HCT116 (cell line): ENCODE measurements around the gene CLEC4F. TPM values are rescaled to one million over a fixed set of nuclear protein-coding genes. Genes with fewer than 3 reads are reported as not detected.
"Not testable (repeated sequence)": the region's sequence is repeated elsewhere in the genome, so short reads cannot be mapped to it uniquely, and the experiment has no call there.

Source experiments
- ATAC-seq: fragments of 200-7000 bp; cut with Tn5 transposase; 2 replicates; pipeline ENCODE4 v1.9.1; 2020; ENCODE audit warnings: mild to moderate bottlenecking, moderate library complexity
- BruUV-seq: library from RNA; stranded (reverse); fragments of 400-500 nt; replicated peaks from 2 replicates; lab custom pipeline; 2021; lab: Mats Ljungman, UMichigan
- CTCF ChIA-PET: fragments of 300-600 bp; sonication (Branson Sonifier 250); formaldehyde crosslinking; loops from one replicate; lab custom pipeline; 2021; ENCODE audit warnings: antibody characterized with exemption; lab: Charles Lee
- POLR2A ChIA-PET: fragments of 300-600, 350-600 bp; sonication (Branson Sonifier 250); formaldehyde crosslinking; loops from one replicate; lab custom pipeline; 2021; ENCODE audit warnings: antibody characterized with exemption; lab: Charles Lee
- RAD21 ChIA-PET, 2 experiments: fragments of 300-600 bp; sonication (Branson Sonifier 250); formaldehyde crosslinking; loops; one replicate each; lab custom pipeline; 2023; ENCODE audit warnings: low total read pairs in 2 of 2; ENCODE audit not compliant: uncharacterized antibody in 2 of 2, unreplicated experiment in 2 of 2, low non-redundant PET in 1 of 2; lab: Charles Lee
- DNase-seq: peaks from one replicate; pipeline ENCODE4 v3.0.0-alpha.2; 2010; ENCODE audit warnings: low read depth, low spot score
- H2AFZ ChIP-seq: fragments of 200-600 bp; shearing (Covaris generic), sonication (generic); 2 replicates; pipeline ENCODE4 v1.6.1; 2017; ENCODE audit warnings: low read depth, mixed run types, mixed read lengths, antibody characterized with exemption, low read length; ENCODE audit not compliant: poor library complexity, severe bottlenecking
- H3K27ac ChIP-seq: 2 replicates; pipeline ENCODE4 v1.5.1; 2012; ENCODE audit warnings: low read depth, low read length
- H3K27me3 ChIP-seq: fragments of 200-600 bp; sonication (generic); 2 replicates; pipeline ENCODE4 v1.6.1; 2016; ENCODE audit warnings: mixed run types, low read length, mixed read lengths; ENCODE audit not compliant: insufficient read depth
- H3K36me3 ChIP-seq, 2 experiments: fragments of 200-500 bp in 1 of 2; fragments of 200-600 bp in 1 of 2; sonication (Bioruptor generic) in 1 of 2; sonication (generic) in 1 of 2; 2 replicates each; pipeline versions ENCODE4 v1.5.1 to v1.6.1; 2014 to 2016; ENCODE audit warnings: low read length in 2 of 2, inconsistent platforms in 1 of 2, mixed read lengths in 1 of 2, mixed run types in 1 of 2; ENCODE audit not compliant: insufficient read depth in 2 of 2, control insufficient read depth in 1 of 2
- H3K4me1 ChIP-seq, 2 experiments: fragments of 200-600 bp in 1 of 2; sonication (generic) in 1 of 2; 2 replicates each; pipeline versions ENCODE4 v1.5.1 to v1.6.1; 2012 to 2017; ENCODE audit warnings: low read length in 2 of 2, inconsistent platforms in 1 of 2, mild to moderate bottlenecking in 1 of 2, mixed read lengths in 1 of 2, mixed run types in 1 of 2, moderate library complexity in 1 of 2; ENCODE audit not compliant: insufficient read depth in 2 of 2, control insufficient read depth in 1 of 2
- H3K4me2 ChIP-seq: fragments of 200-600 bp; sonication (generic); 2 replicates; pipeline ENCODE4 v1.6.1; 2017; ENCODE audit warnings: mixed run types, low read length, mixed read lengths
- H3K4me3 ChIP-seq, 2 experiments: fragments of 200-600 bp in 1 of 2; sonication (generic) in 1 of 2; replicated peaks in 1 of 2; 2 replicates each; pipeline ENCODE4 v1.5.1; 2011 to 2016; ENCODE audit warnings: low read length in 2 of 2, control low read depth in 1 of 2, low read depth in 1 of 2, mild to moderate bottlenecking in 1 of 2, mixed read lengths in 1 of 2, mixed run types in 1 of 2
- H3K79me2 ChIP-seq: fragments of 200-600 bp; sonication (generic); 2 replicates; pipeline ENCODE4 v1.6.1; 2017; ENCODE audit warnings: mild to moderate bottlenecking, mixed run types, low read length, moderate library complexity, mixed read lengths; ENCODE audit not compliant: insufficient read depth
- H3K9ac ChIP-seq: fragments of 200-600 bp; sonication (generic); 2 replicates; pipeline ENCODE4 v1.6.1; 2016; ENCODE audit warnings: low read length, mixed read lengths
- H3K9me2 ChIP-seq: fragments of 200-600 bp; sonication (generic), shearing (Covaris generic); 2 replicates; pipeline ENCODE4 v1.6.1; 2017; ENCODE audit warnings: mixed run types, mild to moderate bottlenecking, moderate library complexity; ENCODE audit not compliant: insufficient read depth
- H3K9me3 ChIP-seq, 2 experiments: fragments of 200-500 bp in 1 of 2; fragments of 200-600 bp in 1 of 2; sonication (Bioruptor generic) in 1 of 2; sonication (generic) in 1 of 2; 2 replicates each; pipeline ENCODE4 v1.6.1; 2014 to 2017; ENCODE audit warnings: low read length in 2 of 2, mixed read lengths in 2 of 2, inconsistent platforms in 1 of 2, low read depth in 1 of 2, mild to moderate bottlenecking in 1 of 2, mixed run types in 1 of 2, moderate library complexity in 1 of 2; ENCODE audit not compliant: control insufficient read depth in 1 of 2, insufficient read depth in 1 of 2
- H4K20me1 ChIP-seq: fragments of 200-600 bp; sonication (generic), shearing (Covaris generic); 2 replicates; pipeline ENCODE4 v1.6.1; 2017; ENCODE audit warnings: mixed run types, mild to moderate bottlenecking, moderate library complexity; ENCODE audit not compliant: insufficient read depth
- ATF3 ChIP-seq: IDR thresholded peaks from 2 replicates; pipeline ENCODE4 v1.6.1; 2012
- CEBPB ChIP-seq: IDR thresholded peaks from 2 replicates; pipeline ENCODE4 v1.6.1; 2012; ENCODE audit warnings: low read depth
- CTCF ChIP-seq, 3 experiments: fragments of 200-600 bp in 1 of 3; sonication (generic) in 1 of 3; IDR thresholded peaks in 2 of 3; conservative IDR thresholded peaks in 1 of 3; 2 replicates each; pipeline ENCODE4 v1.5.1; 2012 to 2017; ENCODE audit warnings: low read depth in 2 of 3, low read length in 2 of 3, antibody characterized with exemption in 1 of 3, borderline replicate concordance in 1 of 3, control low read depth in 1 of 3, mild to moderate bottlenecking in 1 of 3, mixed read lengths in 1 of 3, mixed run types in 1 of 3, moderate library complexity in 1 of 3; ENCODE audit not compliant: insufficient read depth in 1 of 3
- EGR1 ChIP-seq: IDR thresholded peaks from 2 replicates; pipeline ENCODE4 v1.6.1; 2012; ENCODE audit warnings: low read depth
- FOSL1 ChIP-seq: IDR thresholded peaks from 2 replicates; pipeline ENCODE4 v1.6.1; 2012; ENCODE audit warnings: low read depth
- TCF7L2 ChIP-seq: IDR thresholded peaks from 2 replicates; pipeline ENCODE4 v1.7.0; 2011; ENCODE audit warnings: borderline replicate concordance, inconsistent platforms; ENCODE audit not compliant: insufficient read depth, insufficient read length; ENCODE audit errors: extremely low read depth
- YY1 ChIP-seq: IDR thresholded peaks from 2 replicates; pipeline ENCODE4 v1.6.1; 2011; ENCODE audit warnings: low read length, low read depth, moderate library complexity, mild to moderate bottlenecking; ENCODE audit not compliant: insufficient replicate concordance; ENCODE audit errors: extremely low read depth
- ZNF274 ChIP-seq: fragments of 200-500 bp; sonication (Bioruptor generic); IDR thresholded peaks from 2 replicates; pipeline ENCODE4 v1.6.1; 2014; ENCODE audit warnings: mild to moderate bottlenecking, low read depth, low read length, inconsistent platforms
- intact Hi-C: fragments of 100-400 bp; cut with micrococcal nuclease; formaldehyde crosslinking; loops from 2 replicates; pipeline ENCODE4 v1.10.0; 2022
- total RNA-seq: library from RNA; stranded (reverse); gene quantifications from one replicate; pipeline ENCODE4 v1.2.1, GENCODE V29; 2021; ENCODE audit not compliant: unreplicated experiment

Gene CLEC4F
- total RNA-seq, 1 experiment from 2014 or later: not detected

DNA sequence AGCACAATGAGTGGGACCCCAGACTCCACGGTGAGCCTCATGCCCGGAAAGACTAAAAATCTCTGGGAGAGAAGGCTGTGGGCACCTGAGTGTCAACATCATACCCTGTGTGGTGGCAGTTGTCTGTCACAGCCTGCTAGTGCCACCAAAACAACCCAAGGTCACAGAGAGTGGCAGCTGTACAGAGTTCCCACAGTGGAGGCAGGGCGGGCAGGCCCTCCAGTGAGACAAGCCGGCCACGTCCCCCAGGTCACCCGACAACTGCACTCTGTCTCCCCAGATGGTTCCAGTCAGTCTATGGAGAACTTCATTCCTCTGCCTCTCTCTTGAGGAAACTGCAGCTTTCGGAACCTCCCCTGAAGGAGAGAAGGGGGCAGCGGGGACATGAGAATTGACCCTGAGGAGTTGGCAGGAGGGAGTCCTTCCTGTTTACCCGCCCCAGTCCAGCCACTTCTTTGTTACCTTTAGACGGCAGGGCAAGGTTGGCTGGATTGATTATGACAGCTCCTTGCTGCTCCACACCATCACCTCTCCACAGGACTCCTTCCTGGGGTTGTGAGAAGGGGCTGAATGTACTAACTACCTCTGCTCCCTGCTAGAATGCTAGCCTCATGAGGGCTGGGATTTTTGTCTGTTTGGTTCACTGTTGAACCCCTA is 18.7 kb downstream of the CLEC4F start:
- intact Hi-C loops: no loop called here
- H3K4me3 ChIP-seq: no peak overlapping the region
- no peaks in the 10 kb centered on the region for H3K27me3 ChIP-seq
- H3K9me2 ChIP-seq: no peaks in the 10 kb centered on the region
- DNase-seq (no peak), ATAC-seq (no peak)
- H2AFZ ChIP-seq: no peak overlapping the region
- TF ChIP-seq CEBPB (no peak), FOSL1 (no peak), ATF3 (no peak), ZNF274 (no peak)
- H3K27ac ChIP-seq: no peak overlapping the region
- H3K79me2 ChIP-seq: no peaks in the 10 kb centered on the region
- ChIA-PET POLR2A (no interaction called here), RAD21 (no interaction called here), CTCF (no interaction called here)
- no peaks in the 10 kb centered on the region for H4K20me1 ChIP-seq
- H3K9me3 ChIP-seq: no peaks in the 10 kb centered on the region
- no peaks in the 10 kb centered on the region for H3K36me3 ChIP-seq
- H3K4me1 ChIP-seq: no peaks in the 10 kb centered on the region
- BruUV-seq: no TSS peak
- no peak overlapping the region for H3K4me2 ChIP-seq
- H3K9ac ChIP-seq: no peak overlapping the region

- Histone ChIP-seq H3K4me1 (no peaks in the 10 kb centered on the region), H3K27me3 (no peaks in the 10 kb centered on the region), H3K4me2 (no peak overlapping the region), H3K9ac (no peak overlapping the region), H4K20me1 (no peaks in the 10 kb centered on the region), H3K79me2 (no peaks in the 10 kb centered on the region), H3K27ac (no peak overlapping the region), H3K4me3 (no peak overlapping the region), H3K9me2 (no peaks in the 10 kb centered on the region), H2AFZ (no peak overlapping the region), H3K36me3 (no peaks in the 10 kb centered on the region), H3K9me3 (no peaks in the 10 kb centered on the region)
- CTCF ChIA-PET: no interaction called here
- intact Hi-C loops: no loop called here
- ATAC-seq (no peak), DNase-seq (no peak)
- RAD21 ChIA-PET: no interaction called here
- POLR2A ChIA-PET: no interaction called here
- TF ChIP-seq YY1 (no peak), TCF7L2 (no peak), CTCF (IDR thresholded peaks at IDR 0.05 in 2 of 3, conservative IDR thresholded peaks at IDR 0.05 in 1 of 3; ENCODE audit: borderline replicate concordance in 1 of 3, insufficient read depth in 1 of 3, low read depth in 2 of 3, low read length in 2 of 3) (no peak), EGR1 (no peak)
- no TSS peak for BruUV-seq
Measured at GRCh38 chr2:70799706-70800105, 20.7 kb downstream of the CLEC4F start.

DNA sequence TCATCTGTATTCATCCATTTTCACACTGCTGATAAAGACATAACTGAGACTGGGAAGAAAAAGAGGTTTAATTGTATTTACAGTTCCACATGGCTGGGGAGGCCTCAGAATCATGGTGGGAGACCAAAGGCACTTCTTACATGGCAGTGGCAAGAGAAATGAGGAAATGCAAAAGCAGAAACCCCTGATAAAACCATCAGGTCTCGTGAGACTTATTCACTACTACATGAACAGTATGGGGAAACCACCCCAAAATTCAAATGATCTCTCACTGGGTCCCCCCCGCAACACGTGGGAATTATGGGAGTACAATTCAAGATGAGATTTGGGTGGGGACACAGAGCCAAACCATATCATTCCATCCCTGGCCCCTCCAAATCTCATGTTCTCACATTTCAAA is 22.4 kb downstream of the CLEC4F start:
- H3K4me2 ChIP-seq, H4K20me1 ChIP-seq, H3K9me2 ChIP-seq, H3K4me3 ChIP-seq, ATAC-seq, H2AFZ ChIP-seq, H3K36me3 ChIP-seq, POLR2A ChIA-PET, BruUV-seq, H3K9me3 ChIP-seq, DNase-seq, H3K4me1 ChIP-seq, H3K27ac ChIP-seq, H3K9ac ChIP-seq, intact Hi-C loops, RAD21 ChIA-PET, H3K79me2 ChIP-seq, H3K27me3 ChIP-seq: not testable (repeated sequence)
- CTCF ChIA-PET: interaction anchor here (2.2 kb wide), 1 partner anchor 150 kb away, joined by 6 read pairs; no protein-coding TSS in a partner anchor
